ENCODE results near the gene GAREM1.

GAREM1 gene

DNA sequence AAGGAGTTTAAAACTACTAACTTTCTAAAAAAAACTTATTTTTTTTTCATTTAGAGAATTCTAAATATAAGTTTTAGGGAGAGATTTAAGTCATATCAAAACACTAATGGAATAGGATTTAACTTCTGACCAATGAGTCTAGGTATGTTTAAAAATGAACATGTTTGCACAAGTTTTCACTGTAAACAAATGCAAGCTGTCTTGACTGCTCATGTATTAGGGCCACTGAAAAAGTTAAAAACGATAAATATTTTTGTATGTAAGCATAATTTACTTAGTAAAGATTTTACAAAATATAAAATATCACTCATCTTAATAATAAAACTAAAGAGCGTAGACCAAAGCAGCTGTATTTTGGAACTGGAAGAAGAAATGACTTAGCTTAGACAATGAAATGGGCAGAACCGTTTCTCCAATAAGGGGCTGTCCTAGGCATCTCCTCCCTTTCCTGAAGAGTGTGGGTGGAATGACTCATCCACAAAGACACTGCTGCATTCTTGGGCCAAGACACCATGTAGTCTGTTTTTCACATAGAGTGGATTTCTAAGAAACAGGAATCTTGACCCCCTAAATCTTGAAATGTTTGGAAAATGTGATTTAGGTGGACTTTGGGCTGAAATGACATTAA is 162.1 kb downstream of the GAREM1 start:
- H3K4me3 ChIP-seq (ENCODE audit: low read depth, low read length): no peak overlapping the region
- TF ChIP-seq, protein P1, sequence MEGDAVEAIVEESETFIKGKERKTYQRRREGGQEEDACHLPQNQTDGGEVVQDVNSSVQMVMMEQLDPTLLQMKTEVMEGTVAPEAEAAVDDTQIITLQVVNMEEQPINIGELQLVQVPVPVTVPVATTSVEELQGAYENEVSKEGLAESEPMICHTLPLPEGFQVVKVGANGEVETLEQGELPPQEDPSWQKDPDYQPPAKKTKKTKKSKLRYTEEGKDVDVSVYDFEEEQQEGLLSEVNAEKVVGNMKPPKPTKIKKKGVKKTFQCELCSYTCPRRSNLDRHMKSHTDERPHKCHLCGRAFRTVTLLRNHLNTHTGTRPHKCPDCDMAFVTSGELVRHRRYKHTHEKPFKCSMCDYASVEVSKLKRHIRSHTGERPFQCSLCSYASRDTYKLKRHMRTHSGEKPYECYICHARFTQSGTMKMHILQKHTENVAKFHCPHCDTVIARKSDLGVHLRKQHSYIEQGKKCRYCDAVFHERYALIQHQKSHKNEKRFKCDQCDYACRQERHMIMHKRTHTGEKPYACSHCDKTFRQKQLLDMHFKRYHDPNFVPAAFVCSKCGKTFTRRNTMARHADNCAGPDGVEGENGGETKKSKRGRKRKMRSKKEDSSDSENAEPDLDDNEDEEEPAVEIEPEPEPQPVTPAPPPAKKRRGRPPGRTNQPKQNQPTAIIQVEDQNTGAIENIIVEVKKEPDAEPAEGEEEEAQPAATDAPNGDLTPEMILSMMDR (IDR thresholded peaks at IDR 0.05; ENCODE audit: borderline replicate concordance, insufficient read depth, low read depth, low read length): no peak

DNA sequence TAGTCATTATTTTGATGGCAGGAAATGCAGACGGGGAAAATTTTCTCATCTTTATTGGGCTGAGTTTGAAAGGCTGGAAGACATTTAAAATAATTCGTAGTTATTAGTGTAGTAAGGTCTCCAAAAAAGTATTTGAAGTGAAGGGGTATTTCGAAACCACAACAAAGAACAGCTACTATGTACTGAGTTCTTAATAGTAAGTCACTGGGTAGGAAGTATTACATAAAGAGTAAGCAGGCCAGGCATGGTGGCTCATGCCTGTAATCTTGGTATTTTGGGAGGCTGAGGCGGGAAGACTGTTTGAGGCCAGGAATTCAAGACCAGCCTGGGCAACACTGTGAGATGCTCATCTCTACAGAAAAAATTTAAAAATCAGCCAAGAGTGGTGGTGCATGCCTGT is 167.3 kb downstream of the GAREM1 start:
- TF ChIP-seq, protein P1 (IDR thresholded peaks at IDR 0.05; ENCODE audit: borderline replicate concordance, insufficient read depth, low read depth, low read length): no peak
- H3K4me3 ChIP-seq (ENCODE audit: low read depth, low read length): no peak overlapping the region

- H3K4me3 ChIP-seq (ENCODE audit: low read depth, low read length): no peak overlapping the region
- TF ChIP-seq, protein P1 (IDR thresholded peaks at IDR 0.05; ENCODE audit: borderline replicate concordance, insufficient read depth, low read depth, low read length): no peak
Observed at GRCh38 chr18:32302806-32303205, 167.9 kb downstream of the GAREM1 start.

GRCh38 chr18:32301976-32302743 is 168.5 kb downstream of the GAREM1 start:
- TF ChIP-seq, protein P1 (IDR thresholded peaks at IDR 0.05; ENCODE audit: borderline replicate concordance, insufficient read depth, low read depth, low read length): no peak
- no peak overlapping the region for H3K4me3 ChIP-seq (ENCODE audit: low read depth, low read length)

- TF ChIP-seq, protein P1 (IDR thresholded peaks at IDR 0.05; ENCODE audit: borderline replicate concordance, insufficient read depth, low read depth, low read length): no peak
- H3K4me3 ChIP-seq (ENCODE audit: low read depth, low read length): no peak overlapping the region
Observed at GRCh38 chr18:32301361-32301760, 169.3 kb downstream of the GAREM1 start.

DNA sequence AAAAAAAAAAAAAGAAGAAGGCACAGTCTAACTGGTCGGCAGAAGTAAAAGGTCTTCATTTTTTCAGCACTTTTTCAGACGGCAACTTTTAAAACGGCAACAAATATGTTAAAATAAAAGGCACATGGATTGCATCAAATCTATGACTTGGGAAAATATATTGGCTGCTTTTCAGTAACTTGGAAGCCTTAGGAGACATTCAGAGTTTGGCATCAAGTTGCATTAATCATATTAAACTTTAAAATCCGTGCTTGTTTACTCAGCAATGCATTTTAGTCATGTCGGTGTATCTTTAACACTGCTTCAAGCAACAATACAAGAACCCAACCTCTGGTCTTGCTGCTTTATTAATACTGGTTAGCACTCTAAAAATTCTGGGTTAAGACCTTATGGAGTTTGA is 169.8 kb downstream of the GAREM1 start:
- TF ChIP-seq, protein P1 (IDR thresholded peaks at IDR 0.05; ENCODE audit: borderline replicate concordance, insufficient read depth, low read depth, low read length): no peak
- H3K4me3 ChIP-seq (ENCODE audit: low read depth, low read length): no peak overlapping the region

DNA sequence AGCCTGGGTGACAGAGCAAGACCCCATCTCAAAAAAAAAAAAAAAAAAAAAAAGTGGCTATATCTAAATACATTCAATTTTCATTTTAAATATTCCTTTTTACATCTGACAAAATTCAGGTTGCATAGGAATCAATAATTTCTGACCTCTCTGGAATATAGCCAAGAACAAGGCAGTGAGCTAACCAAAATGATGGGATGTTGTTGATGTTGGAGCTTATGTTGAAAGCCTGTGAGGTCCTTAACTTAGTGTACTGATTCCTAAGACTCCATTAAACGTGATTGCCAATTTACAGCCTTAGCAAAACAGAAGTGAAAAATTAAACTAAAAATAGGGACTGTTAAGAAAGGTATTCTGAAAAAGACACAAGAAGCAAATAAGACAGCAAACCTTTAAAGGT is 171.2 kb downstream of the GAREM1 start:
- TF ChIP-seq, protein P1 (IDR thresholded peaks at IDR 0.05; ENCODE audit: borderline replicate concordance, insufficient read depth, low read depth, low read length): no peak
- H3K4me3 ChIP-seq (ENCODE audit: low read depth, low read length): no peak overlapping the region
